Tibial nerve (tissue), 4 donors: ENCODE data around the gene BHLHE41.

Experiments used
- CTCF ChIP-seq, 5 experiments: fragments of 200-600 bp in 3 of 5; fragments of 450-650 bp in 2 of 5; sonication (generic) in 3 of 5; IDR thresholded peaks; one replicate each; pipeline ENCODE4 v1.5.1; 2016 to 2019; ENCODE audit warnings: antibody characterized with exemption in 5 of 5, mild to moderate bottlenecking in 3 of 5, moderate library complexity in 2 of 5
- EP300 ChIP-seq, 2 donors: sonication (generic); formaldehyde crosslinking; IDR thresholded peaks; one replicate each; pipeline ENCODE4 v1.6.1; 2017; ENCODE audit warnings: antibody characterized with exemption in 2 of 2, mild to moderate bottlenecking in 1 of 2
- POLR2A ChIP-seq, 2 donors: fragments of 450-650 bp; IDR thresholded peaks; one replicate each; pipeline ENCODE4 v1.6.1; 2017; ENCODE audit warnings: antibody characterized with exemption in 2 of 2, mild to moderate bottlenecking in 2 of 2, moderate library complexity in 2 of 2

GRCh38 chr12:26152507-26153102 is 27.8 kb upstream of the BHLHE41 start:
- TF ChIP-seq CTCF (IDR thresholded peaks at IDR 0.05), result no peak
- no peak for TF ChIP-seq POLR2A (IDR thresholded peaks at IDR 0.05)
- no peak for TF ChIP-seq EP300 (IDR thresholded peaks at IDR 0.05)
